GM18867 (cell line): Measurements from ENCODE around the gene PDE3A.

Experiments
- ATAC-seq: cut with Tn5 transposase; IDR thresholded peaks from one replicate; pipeline ENCODE4 v1.9.1; 2021; ENCODE audit warnings: mild to moderate bottlenecking, moderate library complexity; ENCODE audit not compliant: unreplicated experiment

The PDE3A gene

GRCh38 chr12:20453756-20454310 lies 85.5 kb downstream of the PDE3A start:
- no peak for ATAC-seq

- no peak for ATAC-seq
Measured at GRCh38 chr12:20455001-20455706, 86.8 kb downstream of the PDE3A start.

- ATAC-seq, result no peak
Measured at GRCh38 chr12:20457582-20457981, 89.2 kb downstream of the PDE3A start.

- ATAC-seq, result no peak
Measured at GRCh38 chr12:20458011-20458410, 89.7 kb downstream of the PDE3A start.

GRCh38 chr12:20459920-20460319 lies 91.6 kb downstream of the PDE3A start:
- no peak for ATAC-seq

GRCh38 chr12:20460956-20461355 lies 92.6 kb downstream of the PDE3A start:
- no peak for ATAC-seq

GRCh38 chr12:20463913-20464524 lies 95.7 kb downstream of the PDE3A start:
- ATAC-seq, result no peak

GRCh38 chr12:20469300-20469699 lies 101.0 kb downstream of the PDE3A start:
- no peak for ATAC-seq

- no peak for ATAC-seq
Measured at GRCh38 chr12:20469756-20470155, 101.4 kb downstream of the PDE3A start.

GRCh38 chr12:20472102-20472782 lies 103.9 kb downstream of the PDE3A start:
- no peak for ATAC-seq

GRCh38 chr12:20473133-20473532 lies 104.8 kb downstream of the PDE3A start:
- no peak for ATAC-seq

GRCh38 chr12:20474016-20474415 lies 105.7 kb downstream of the PDE3A start:
- no peak for ATAC-seq

- no peak for ATAC-seq
Measured at GRCh38 chr12:20474443-20474842, 106.1 kb downstream of the PDE3A start.

- ATAC-seq, result no peak
Measured at GRCh38 chr12:20475542-20475941, 107.2 kb downstream of the PDE3A start.

GRCh38 chr12:20476551-20476950 lies 108.2 kb downstream of the PDE3A start:
- ATAC-seq, result no peak

GRCh38 chr12:20477255-20477654 lies 108.9 kb downstream of the PDE3A start:
- no peak for ATAC-seq

GRCh38 chr12:20477672-20478071 lies 109.3 kb downstream of the PDE3A start:
- ATAC-seq, result no peak

- ATAC-seq, result no peak
Measured at GRCh38 chr12:20482491-20483054, 114.2 kb downstream of the PDE3A start.

- ATAC-seq, result no peak
Measured at GRCh38 chr12:20483776-20484175, 115.4 kb downstream of the PDE3A start.

GRCh38 chr12:20486233-20486632 lies 117.9 kb downstream of the PDE3A start:
- no peak for ATAC-seq

GRCh38 chr12:20487519-20487918 lies 119.2 kb downstream of the PDE3A start:
- no peak for ATAC-seq

- ATAC-seq, result no peak
Measured at GRCh38 chr12:20489645-20490044, 121.3 kb downstream of the PDE3A start.
